ENCODE data around the gene PTPRT. TPM values are rescaled to one million over a fixed set of nuclear protein-coding genes. Genes with fewer than 3 reads are reported as not detected.

PTPRT gene
- total RNA-seq, 1 experiment from 2014 or later = not detected

GRCh38 chr20:42492290-42492689, 697.4 kb downstream of the PTPRT start:
- no TSS peak for BruUV-seq (replicated peaks)
- no peaks in the 10 kb centered on the region for H3K27me3 ChIP-seq (ENCODE audit: control insufficient read depth, insufficient read depth, low read length)
- no peak overlapping the region for H3K4me3 ChIP-seq (ENCODE audit: low read depth in 2 of 2, low read length in 2 of 2)
- no peaks in the 10 kb centered on the region for H3K4me1 ChIP-seq (ENCODE audit: control insufficient read depth, insufficient read depth, low read length)
- ChIA-PET POLR2A (no interaction called here), CTCF (no interaction called here)
- intact Hi-C loops (cut with micrococcal nuclease; ENCODE audit: unreplicated experiment) (no loop called here), in situ Hi-C loops (cut with HindIII; ENCODE audit: low pct_unique_long_range_greater_than_20kb, low sequenced_read_pairs) (no loop called here)
- no peak for DNase-seq (ENCODE audit: low read depth, low spot score)
- TF ChIP-seq POLR2AphosphoS5 (IDR thresholded peaks at IDR 0.05; ENCODE audit: low read depth, low read length) = no peak
- TF ChIP-seq SIN3A (IDR thresholded peaks at IDR 0.05; ENCODE audit: borderline replicate concordance, insufficient read depth, low read depth, low read length) = no peak
- TF ChIP-seq REST (IDR thresholded peaks at IDR 0.05; ENCODE audit: insufficient read depth in 1 of 2, low read depth in 2 of 2, low read length in 1 of 2) = no peak
- no peak for TF ChIP-seq CTCF (IDR thresholded peaks at IDR 0.05)
- no peaks in the 10 kb centered on the region for H3K9me3 ChIP-seq (ENCODE audit: control insufficient read depth, insufficient read depth, low read depth, low read length)
- no peak overlapping the region for H3K27ac ChIP-seq (ENCODE audit: low read length)
- ATAC-seq = no peak
- no peaks in the 10 kb centered on the region for H3K36me3 ChIP-seq (ENCODE audit: control insufficient read depth, insufficient read depth, low read length)

- in situ Hi-C loops (cut with HindIII; ENCODE audit: low pct_unique_long_range_greater_than_20kb, low sequenced_read_pairs) (no loop called here), intact Hi-C loops (cut with micrococcal nuclease; ENCODE audit: unreplicated experiment) (no loop called here)
- H3K4me1 ChIP-seq (ENCODE audit: control insufficient read depth, insufficient read depth, low read length) = no peaks in the 10 kb centered on the region
- no peak overlapping the region for H3K4me3 ChIP-seq (ENCODE audit: low read depth in 2 of 2, low read length in 2 of 2)
- ATAC-seq (no peak), DNase-seq (ENCODE audit: low read depth, low spot score) (no peak)
- no peaks in the 10 kb centered on the region for H3K9me3 ChIP-seq (ENCODE audit: control insufficient read depth, insufficient read depth, low read depth, low read length)
- H3K36me3 ChIP-seq (ENCODE audit: control insufficient read depth, insufficient read depth, low read length) = no peaks in the 10 kb centered on the region
- no peak for TF ChIP-seq CTCF (IDR thresholded peaks at IDR 0.05)
- TF ChIP-seq POLR2AphosphoS5 (IDR thresholded peaks at IDR 0.05; ENCODE audit: low read depth, low read length) = no peak
- no peak for TF ChIP-seq REST (IDR thresholded peaks at IDR 0.05; ENCODE audit: insufficient read depth in 1 of 2, low read depth in 2 of 2, low read length in 1 of 2)
- BruUV-seq (replicated peaks) = no TSS peak
- H3K27ac ChIP-seq (ENCODE audit: low read length) = no peak overlapping the region
- ChIA-PET POLR2A (no interaction called here), CTCF (no interaction called here)
- H3K27me3 ChIP-seq (ENCODE audit: control insufficient read depth, insufficient read depth, low read length) = no peaks in the 10 kb centered on the region; the same call in 1 of the 2 replicates
These were observed 704.1 kb downstream of the PTPRT start for GRCh38 chr20:42485556-42485955.

Measured in Panc1 (cell line).